Activated CD4-positive, CD25-positive, alpha-beta regulatory T cell (primary cell): ENCODE data around the gene ZNF740.
"Not testable (repeated sequence)": the region's sequence is repeated elsewhere in the genome, so short reads cannot be mapped to it uniquely, and the experiment has no call there.

ENCODE experiments used
- DNase-seq, 4 experiments: peaks; one replicate each; lab custom pipeline; 2025; lab: John Stamatoyannopoulos, UW

ZNF740 gene

DNA sequence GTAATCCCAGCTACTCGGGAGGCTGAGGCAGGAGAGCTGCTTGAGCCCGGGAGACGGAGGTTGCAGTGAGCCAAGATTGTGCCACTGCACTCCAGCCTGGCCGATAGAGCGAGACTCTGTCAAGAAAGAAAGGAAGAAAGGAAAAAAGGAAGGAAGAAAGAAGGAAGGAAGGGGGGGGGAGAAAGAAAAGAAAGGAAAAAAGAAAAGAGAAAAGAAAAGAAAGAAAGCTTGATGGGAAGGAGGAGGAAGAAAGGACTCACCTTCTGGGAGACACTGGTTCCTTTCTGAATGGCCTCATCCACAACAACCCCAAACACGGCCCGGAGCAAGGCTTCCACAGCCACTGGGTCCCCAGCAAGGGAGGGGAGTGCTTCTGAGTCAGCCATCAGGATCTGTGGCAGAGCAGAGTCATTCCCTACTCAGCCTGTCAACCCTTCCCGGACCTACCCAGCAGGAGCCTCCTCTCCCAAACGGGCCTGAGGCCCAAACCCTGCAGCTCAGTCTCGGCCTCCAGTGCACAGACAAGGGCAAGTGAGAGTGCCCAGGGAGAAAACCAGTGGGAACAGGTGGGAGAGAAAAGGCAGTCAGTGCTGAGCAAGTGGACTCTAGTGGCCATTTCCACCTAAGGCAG is 7.3 kb upstream of the ZNF740 start:
- DNase-seq = no peak

DNA sequence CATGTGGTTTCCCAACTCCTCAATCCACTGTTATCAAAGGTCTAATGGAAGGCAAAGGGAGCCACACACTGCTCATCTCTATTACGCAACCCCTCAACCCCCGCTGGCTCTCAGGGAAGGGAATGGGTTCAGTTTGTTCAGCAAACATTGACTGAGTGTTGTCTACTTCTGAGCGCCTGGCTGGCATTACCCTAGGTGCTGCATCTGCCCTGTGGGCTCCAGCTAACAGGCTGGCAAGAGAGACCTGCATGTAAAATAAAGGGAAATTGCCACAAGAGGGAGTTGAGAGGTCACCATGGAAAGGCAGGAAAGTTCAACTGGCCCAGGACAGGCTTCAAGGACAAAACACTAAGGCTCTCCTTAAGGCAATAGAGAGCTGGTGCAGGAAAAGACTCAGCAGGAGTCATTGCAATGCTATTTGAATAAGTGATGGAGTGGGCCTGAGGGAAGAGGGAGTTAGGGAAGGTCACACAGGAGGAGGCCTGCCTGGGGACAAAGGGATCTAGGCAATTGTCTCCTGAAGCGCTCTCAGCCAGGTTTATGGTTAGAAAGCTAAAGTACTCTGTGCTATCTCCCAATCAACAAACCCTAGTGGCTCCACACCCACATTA is 5.5 kb upstream of the ZNF740 start:
- DNase-seq = no peak

DNA sequence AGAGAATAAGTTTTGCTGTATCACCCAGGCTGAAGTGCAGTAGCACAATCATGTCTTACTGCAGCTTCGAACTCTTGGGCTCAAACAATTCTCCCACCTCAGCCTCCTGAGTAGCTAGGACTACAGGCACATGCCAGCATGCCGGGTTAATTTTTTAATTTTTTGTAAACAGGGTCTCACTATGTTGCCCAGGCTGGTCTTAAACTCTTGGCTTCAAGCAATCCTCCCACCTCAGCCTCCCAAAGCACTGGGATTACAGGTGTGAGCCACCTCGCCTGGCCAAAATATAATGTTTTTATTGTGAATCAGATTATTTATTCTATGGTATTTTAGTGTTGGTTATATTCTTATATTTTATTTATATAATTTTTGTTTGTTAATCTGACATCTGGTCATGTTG is 3.8 kb upstream of the ZNF740 start:
- DNase-seq = no peak

DNA sequence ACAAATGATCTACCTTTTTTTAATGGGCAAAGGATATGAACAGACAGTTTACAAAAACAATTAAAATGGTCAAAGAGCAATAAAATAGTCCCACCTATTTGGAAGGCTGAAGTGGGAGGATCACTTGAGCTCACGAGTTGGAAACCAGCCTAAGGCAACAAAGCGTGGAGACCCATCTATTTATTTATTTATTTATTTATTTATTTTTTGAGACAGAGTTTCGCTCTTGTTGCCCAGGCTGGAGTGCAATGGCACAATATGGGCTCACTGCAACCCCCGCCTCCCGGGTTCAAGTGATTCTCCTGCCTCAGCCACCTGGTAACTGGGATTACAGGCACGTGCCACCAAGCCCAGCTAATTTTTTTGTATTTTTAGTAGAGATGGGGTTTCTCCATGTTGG is 3.1 kb upstream of the ZNF740 start:
- not testable (repeated sequence) for DNase-seq

DNA sequence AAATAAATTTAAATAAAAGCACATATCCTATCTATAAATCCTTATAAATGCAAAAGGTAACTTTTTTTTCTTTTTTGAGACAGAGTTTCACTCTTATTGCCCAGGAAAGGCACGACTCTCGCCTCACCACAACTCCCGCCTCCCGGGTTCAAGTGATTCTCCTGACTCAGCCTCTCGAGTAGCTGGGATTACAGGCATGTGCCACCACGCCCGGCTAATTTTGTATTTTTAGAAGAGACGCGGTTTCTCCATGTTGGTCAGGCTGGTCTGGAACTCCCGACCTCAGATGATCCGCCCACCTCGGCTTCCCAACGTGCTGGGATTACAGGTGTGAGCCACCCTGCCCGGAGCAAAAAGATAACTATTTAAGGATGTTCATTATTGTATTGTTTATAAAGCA is 1.7 kb upstream of the ZNF740 start:
- DNase-seq = not testable (repeated sequence)

DNA sequence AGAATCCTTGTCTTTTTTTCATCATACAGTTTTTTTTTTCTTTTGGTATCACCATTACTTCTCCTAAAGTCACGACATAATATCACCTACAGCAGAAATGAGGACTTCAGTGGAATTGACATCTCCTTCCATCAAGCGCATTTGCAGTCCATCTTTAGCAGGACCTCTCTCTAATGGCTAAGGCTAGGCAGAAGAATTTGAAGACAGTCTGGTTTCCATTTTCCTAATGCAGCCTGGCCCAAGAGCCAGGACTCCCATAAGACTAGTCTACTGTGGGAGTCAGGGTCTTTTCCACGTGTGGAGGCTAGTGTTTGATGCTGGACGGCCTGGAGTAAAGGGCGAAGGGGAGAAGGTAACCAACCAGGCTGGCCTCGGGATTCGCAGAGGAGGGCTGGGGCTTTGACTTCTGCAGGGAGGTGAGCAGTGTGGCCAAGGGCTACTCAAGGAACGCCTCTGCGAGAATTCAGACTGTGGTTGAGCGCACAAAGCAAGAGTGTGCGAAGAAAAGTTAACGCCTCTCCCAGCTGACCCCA is 769 bp upstream of the ZNF740 start:
- no peak for DNase-seq

DNA sequence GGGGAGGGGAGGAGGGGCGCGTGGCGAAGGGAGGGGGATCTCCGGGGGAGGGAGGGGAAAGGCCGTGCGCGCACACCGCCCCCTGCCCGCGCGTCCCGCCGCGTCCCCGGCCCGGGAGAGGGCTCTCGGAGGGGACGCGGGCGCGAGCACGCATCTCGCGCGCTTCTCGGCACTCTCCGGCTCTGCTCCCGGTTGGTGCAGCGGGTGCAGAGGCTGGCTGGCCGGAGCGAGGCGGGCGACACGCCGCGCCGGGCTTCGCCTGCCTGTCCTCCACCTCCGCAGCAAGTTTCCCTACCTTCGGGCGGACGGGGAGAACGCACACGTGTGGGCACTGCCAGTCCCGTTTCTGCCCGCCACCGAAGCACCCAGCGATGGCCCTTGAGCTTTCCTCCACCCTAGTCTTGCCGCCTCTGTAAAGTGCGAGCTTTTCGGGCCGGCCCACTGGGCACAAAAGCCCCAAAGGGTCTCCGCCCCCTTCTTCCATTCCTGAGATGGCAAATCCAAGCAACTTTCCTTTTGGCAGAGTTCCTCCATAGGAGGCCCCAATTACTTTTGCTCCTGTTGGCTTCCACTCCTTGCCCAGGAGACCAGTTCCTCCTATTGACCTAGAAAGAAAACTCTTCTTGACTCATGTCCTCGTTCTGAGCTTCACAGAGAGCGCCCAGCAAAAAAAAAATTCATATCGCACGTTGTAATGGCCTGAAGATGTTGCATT is 566 bp downstream of the ZNF740 start:
- peak; percentile 64 to 76 (median 72) for DNase-seq

DNA sequence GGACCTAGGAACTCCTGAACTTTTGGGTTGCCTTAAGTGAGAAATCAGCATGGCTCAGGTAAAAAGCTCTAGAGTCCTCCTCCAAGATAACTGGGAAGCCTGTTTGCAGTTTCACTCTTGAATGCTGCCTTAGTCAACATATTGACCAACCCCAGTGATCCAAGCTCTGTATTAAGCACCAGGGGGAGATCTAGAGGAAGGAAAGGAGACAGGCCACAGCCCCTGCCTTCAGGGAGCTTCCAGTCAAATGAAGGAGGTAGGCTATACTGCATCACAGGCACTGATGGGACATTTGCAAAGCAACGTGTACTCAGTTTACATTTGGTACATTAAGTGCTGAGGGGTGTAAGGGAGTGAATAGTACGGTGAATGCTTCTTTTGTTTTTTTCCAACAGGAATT is 1.4 kb downstream of the ZNF740 start:
- DNase-seq = no peak

DNA sequence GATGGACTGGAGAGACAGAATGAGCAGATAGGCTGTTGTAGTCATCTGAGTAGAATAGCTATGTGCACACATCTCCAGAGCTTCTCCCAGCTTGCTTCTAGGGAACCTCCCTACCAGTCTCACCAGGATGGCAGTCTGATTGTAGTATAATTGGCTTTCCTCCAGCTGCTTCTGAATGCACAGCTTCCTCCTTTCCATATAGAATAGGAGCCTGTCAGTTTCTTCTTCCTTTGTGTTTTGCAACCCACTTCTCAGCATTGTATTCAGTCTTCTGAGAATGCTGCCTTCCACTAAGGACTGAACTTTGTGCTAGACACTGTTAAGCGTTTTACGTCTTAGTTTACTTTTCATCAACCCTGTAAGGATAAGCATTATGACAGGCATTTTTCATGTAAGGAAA is 2.4 kb downstream of the ZNF740 start:
- no peak for DNase-seq

DNA sequence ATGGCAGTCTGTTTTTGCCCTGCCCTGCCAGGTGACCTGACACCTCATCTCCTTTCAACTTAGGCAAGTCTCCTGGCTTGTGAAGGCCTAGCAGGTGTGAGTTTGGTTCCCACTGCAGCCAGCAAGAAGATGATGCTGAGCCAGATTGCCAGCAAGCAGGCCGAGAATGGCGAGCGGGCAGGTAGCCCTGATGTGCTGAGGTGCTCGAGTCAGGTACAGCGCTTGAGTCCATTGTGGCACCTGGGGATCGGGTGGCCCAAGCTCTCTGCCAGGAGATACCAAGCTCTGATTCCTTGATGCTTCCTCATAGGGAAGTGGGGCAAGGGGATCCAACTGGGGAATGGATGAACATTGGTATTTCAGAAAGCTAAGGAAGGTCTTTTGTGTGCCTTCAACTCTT is 4.3 kb downstream of the ZNF740 start:
- DNase-seq = no peak

DNA sequence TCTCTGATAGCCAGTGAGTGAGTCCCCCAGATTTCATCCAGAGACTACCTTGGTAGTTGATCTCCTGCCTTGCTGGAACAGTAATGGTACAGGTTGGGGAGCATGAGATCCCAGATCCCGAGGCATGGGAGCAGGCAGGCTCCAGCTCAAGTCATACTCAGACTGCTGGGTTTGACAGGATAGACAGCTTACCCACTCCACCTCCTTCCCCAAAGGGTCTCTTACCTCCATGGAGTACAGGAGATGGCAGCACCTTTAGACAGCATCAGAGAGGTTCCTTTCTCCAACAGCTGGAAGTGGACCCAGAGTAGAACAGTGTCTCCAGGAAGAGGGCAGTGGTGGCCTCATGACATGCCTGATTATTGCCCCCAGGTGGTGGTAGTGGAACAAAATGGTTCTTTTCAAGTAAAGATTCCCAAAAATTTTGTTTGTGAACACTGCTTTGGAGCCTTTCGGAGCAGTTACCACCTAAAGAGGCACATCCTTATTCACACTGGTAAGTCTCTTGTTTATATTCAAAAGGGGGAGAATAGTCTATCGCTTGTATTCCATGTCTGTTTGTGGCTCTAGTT is 5.1 kb downstream of the ZNF740 start:
- no peak for DNase-seq

DNA sequence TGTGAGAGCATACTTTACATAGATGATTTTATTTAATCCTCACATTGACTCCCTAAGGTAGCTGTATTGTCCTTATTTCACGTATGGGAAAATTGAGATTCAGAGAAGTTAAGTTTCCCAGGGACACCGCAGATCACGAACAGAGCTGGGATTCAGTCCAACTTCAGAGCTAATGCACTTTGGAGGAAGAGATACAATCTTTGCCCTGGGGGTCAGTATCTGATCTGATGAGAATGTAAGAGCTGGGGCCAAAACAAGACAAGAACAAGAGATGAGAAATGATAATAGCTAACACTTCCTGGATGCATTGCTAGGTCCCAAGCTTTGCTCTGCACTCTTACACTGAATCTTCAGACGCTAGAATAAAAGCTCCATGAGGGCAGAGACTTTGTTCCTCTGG is 6.2 kb downstream of the ZNF740 start:
- DNase-seq = no peak

DNA sequence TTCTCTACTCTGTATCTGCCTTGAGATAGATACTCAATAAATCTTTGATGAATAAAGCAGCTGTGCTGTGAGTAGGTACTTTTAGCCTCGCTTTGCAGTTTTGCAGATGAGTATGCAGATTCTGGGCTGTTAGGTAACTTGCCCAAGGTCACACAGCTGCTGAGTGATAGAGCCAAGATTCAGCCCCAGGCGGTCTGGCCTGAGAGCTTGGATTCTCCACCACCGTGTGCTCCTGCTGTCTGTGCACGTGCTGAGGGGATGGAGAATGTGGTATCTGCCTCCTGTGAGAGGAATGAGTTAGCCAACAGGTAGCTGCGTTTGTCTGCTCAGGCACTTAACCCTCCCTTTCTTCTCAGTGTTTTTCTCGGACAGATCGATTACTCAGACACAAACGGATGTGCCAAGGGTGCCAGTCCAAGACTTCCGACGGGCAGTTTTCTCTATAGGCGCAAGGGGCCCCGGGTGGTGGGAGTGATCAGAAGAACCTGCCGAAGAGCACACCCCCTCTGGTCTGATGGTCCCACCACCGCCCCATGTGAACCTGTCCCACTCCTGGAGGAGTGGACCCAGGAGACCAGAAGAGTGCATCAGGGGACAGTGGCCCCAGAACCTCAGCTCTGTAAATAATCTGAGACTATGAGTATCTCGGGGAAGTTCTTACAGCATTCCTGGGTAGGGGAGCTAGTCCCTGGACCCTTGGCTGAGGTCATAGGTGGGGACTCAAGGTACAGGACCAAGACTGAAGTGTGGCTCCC is 6.8 kb downstream of the ZNF740 start:
- DNase-seq = no peak

DNA sequence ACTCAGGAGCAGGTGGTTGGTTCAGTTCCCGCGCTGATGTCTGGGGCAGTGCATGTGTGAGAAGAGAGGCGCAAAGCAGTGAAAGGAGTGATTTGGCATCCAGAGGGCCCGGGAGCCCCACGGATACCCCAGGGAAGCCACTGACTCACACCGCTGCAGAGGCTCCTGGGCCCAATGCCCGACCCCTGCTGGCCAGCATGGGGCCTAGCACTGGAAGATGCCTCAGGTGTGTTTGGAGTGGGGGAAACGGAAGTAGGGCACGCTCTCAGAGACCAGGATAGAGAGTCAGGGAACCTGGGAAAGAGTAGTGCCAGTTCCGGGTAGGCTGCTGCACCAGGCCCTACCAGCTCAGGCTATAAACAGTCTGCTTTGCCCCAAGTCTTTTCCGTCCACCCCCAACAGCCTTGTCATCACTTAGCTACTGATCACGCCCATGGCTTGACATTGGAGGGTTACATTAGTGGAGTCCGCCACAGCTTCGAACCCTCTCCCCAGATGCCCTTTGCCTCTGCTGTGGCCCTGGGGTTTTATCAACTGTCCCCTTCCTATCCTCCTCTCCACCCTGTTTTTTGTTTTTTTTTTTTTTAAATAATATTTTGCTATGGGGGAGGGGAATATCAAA is 9.7 kb downstream of the ZNF740 start:
- peak in 3 of 4 experiments; percentile 20 to 33 (median 31) for DNase-seq

DNA sequence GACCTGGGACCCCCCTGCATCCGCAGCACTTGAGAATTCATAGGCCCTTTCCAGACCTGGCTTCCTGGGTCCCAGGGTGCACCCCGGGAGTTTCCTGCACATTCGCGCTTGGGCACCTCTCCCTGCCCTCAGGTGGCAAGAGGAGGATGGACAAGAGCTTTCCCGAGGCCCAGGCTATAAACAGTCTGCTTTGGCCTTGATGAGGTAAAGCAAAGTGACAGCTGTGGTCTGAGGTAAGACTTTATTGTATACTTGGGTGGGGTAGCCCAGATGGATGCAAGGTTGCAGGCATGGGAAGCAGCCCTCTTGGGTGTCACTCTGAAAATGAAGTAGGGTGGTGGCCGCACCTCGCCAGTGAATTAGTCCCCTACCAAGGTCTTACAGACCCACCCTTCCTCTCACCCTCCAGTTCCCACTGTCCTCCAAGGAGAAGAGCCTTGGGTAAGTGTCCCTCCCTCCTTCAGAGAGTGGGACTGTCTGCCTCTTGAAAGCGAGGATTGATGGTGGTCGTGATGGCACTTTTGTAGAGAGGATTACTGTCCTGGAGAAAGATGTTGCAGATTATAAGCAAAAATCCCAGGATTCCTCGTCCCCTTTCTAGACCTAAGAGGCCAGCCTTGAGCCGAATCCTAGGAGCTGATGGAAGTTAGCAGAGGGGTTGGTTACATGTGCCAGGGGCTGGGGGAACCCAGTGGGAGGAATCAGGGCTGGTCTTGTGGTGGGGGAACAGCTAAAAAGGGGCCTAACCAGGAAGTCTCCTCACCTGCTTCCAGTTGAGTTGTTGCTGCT is 10.8 kb downstream of the ZNF740 start:
- no peak for DNase-seq

DNA sequence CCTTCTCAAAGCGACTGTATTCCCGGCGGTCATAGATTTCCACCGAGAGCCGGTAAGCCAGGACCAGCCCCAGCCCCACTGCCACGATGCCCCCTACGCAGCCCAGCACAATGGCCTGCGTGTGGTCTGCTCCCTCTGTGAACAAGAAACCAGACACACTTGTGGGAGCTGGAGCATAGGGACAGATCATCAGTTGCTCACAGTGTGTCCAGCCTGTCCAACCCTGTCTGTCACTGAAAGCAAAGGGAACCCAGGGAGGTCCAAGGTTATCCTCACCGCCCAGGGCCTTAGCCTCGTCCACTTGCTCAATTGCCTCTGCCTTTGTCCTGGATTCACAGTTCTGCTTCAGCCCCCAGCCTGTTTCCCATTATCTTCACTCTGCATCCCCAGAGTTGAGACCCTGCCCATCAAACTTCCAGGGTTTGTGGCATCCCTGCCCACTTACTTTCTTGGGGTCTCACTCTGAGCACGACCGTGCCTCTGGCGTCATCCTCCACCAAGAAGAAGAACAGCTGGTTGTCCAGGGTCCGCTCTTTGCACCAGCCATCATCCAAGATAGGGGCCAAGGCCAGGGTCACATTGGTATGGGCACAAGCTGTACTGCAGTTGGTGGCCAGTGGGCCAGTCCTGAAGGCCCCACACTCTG is 11.5 kb downstream of the ZNF740 start:
- no peak for DNase-seq

DNA sequence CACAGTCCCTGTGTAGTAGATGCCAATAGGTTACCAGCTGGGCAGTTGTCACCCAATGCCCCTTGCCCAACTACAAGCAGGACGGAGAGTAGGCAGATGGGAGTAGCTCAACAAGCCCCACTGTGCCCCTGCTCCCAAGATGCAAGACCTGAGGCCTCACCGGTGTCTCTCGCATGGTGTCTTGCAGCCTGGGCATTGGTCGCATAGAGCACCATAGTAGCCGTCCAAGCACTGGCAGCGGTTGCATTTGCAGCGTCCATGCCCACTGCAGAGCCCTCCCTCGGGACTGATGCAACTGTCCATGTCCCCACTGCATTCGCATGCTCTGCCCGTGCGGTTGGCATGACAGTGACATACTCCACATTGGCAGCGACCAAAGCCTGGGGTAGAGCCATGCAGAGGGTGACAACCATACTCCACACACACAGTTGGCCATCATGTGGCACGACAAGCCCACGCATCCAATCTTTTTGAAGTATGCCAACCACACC is 12.1 kb downstream of the ZNF740 start:
- DNase-seq = no peak

DNA sequence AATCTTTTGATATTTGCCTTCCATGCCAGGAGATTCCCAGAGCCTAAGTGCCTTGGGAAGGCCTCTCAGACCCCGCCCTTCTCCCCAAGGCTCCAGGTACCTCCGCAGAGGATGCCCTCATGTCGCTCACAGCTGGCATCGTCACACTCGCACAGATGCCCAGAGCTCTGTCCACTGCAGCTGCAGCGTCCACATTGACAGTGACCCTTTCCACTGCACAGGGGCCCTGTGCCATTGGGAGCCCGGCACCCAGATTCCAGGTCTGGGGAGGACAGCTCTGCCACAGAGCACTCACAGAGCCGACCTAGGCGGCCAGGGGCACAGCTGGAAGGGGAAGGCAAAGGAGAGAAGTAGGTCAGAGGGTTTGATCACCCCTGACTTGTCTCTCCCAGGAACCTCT is 12.5 kb downstream of the ZNF740 start:
- no peak for DNase-seq

DNA sequence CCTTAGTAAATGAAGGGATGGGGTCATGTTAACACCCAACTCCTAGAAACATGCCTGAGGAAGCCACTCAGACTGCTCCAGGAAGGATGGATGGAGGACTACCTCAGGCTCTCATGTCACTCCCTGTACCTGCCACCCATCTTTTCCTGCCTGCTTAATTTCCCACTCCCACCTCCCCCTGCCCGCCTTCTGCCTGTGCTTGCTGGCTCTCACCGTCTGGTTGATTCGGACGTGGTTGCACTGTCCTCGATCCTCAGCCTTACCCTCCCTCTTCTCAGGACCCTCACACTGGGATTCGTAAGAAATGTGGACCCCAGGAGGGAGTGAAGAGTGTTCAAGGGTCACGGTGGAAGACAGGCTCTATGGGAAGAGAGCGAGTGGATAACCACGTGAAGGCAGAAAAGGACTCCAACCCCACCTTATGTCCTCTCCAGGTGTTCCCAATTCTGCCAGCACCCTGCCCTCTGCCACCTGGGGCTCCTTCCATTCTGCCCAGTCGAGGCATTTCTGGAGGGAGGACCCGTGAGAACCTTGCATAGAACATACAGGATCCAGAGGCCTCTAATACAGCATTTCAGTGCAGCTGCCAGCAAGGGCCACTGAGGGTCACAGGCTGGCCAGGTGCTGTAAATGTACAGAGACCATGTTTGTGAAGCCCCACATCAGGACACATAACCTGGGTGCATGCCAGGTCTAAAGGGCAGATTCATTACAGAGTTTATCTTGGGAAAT is 13.6 kb downstream of the ZNF740 start:
- DNase-seq = no peak

DNA sequence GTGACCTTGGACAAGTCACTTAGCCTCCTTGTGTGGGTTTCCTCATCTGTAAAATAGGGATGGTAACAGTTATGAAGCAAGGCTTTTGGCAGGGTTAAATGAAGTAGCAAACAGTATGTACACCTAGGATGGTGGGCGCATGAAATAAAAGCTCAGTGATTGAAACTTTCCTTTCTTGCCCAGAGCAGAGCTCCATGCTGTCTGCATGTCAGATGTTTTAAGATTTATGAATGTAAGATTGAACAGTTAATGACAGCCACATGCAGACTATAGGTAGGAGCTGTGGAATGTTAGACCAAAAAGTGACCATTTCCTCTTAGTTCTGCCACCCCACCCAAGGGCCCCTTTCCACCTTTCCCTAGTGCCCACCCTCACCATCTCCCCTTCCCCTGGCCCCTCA is 14.5 kb downstream of the ZNF740 start:
- DNase-seq = no peak
